Mammary epithelial cell (primary cell): ENCODE measurements around the gene SNAP91.

Experiments used
- EZH2 ChIP-seq: IDR thresholded peaks from 2 replicates; pipeline ENCODE4 v1.6.1; 2012; ENCODE audit warnings: low read length, inconsistent platforms, borderline replicate concordance
- TF ChIP-seq, protein P1 (sequence below), 2 donors: IDR thresholded peaks in 1 of 2; conservative IDR thresholded peaks in 1 of 2; 2 replicates each; pipeline ENCODE4 v1.5.1; 2011 to 2012; ENCODE audit warnings: inconsistent platforms in 2 of 2, low read length in 2 of 2, mild to moderate bottlenecking in 2 of 2, control low read depth in 1 of 2, low read depth in 1 of 2; ENCODE audit not compliant: insufficient read depth in 1 of 2; ENCODE audit errors: extremely low read depth in 1 of 2

DNA sequence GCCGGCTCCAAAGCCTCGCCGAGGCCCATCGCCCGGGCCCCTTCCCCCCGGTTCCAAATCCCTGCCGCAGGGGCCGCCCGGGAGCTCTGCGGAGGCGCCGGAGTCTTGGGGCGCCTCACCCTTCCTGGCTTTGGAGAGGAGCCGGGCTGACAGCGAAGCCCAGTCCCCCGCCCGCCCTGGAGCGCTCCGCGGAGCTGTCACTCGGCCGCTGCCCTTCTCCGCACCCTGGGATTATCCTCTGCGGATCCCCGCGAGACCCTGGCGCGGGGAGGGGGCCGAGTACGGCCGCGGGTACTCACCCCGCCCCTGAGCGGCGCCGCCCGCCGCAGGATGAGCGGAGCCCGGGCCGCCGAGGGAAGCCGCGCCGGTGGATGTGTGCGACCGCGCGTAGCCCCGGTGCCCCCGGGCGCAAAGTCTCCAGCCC, 343 bp downstream of the SNAP91 start:
- TF ChIP-seq, protein P1, sequence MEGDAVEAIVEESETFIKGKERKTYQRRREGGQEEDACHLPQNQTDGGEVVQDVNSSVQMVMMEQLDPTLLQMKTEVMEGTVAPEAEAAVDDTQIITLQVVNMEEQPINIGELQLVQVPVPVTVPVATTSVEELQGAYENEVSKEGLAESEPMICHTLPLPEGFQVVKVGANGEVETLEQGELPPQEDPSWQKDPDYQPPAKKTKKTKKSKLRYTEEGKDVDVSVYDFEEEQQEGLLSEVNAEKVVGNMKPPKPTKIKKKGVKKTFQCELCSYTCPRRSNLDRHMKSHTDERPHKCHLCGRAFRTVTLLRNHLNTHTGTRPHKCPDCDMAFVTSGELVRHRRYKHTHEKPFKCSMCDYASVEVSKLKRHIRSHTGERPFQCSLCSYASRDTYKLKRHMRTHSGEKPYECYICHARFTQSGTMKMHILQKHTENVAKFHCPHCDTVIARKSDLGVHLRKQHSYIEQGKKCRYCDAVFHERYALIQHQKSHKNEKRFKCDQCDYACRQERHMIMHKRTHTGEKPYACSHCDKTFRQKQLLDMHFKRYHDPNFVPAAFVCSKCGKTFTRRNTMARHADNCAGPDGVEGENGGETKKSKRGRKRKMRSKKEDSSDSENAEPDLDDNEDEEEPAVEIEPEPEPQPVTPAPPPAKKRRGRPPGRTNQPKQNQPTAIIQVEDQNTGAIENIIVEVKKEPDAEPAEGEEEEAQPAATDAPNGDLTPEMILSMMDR (conservative IDR thresholded peaks at IDR 0.05 in 1 of 2, IDR thresholded peaks at IDR 0.05 in 1 of 2; ENCODE audit: extremely low read depth in 1 of 2, insufficient read depth in 1 of 2, low read depth in 1 of 2, low read length in 2 of 2) = no peak
- TF ChIP-seq EZH2 = no peak
